GM18508 (cell line): ENCODE measurements around the gene ALAS1.

Experiments
- ATAC-seq: cut with Tn5 transposase; IDR thresholded peaks from one replicate; pipeline ENCODE4 v1.9.1; 2021; ENCODE audit warnings: moderate number of reproducible peaks; ENCODE audit not compliant: insufficient read depth, unreplicated experiment

ALAS1 gene

GRCh38 chr3:52196977-52197376 is 983 bp upstream of the ALAS1 start:
- ATAC-seq = no peak

- no peak for ATAC-seq
Measured at GRCh38 chr3:52197499-52197841, 490 bp upstream of the ALAS1 start.

GRCh38 chr3:52198643-52199608 is 966 bp downstream of the ALAS1 start:
- ATAC-seq = no peak

GRCh38 chr3:52200981-52201679 is 3.2 kb downstream of the ALAS1 start:
- ATAC-seq = no peak

GRCh38 chr3:52202384-52203077 is 4.6 kb downstream of the ALAS1 start:
- no peak for ATAC-seq

- no peak for ATAC-seq
Measured at GRCh38 chr3:52203701-52204100, 5.7 kb downstream of the ALAS1 start.

- no peak for ATAC-seq
Measured at GRCh38 chr3:52204337-52205073, 6.5 kb downstream of the ALAS1 start.

- no peak for ATAC-seq
Measured at GRCh38 chr3:52205727-52206372, 7.9 kb downstream of the ALAS1 start.

- no peak for ATAC-seq
Measured at GRCh38 chr3:52208556-52208955, 10.6 kb downstream of the ALAS1 start.

- no peak for ATAC-seq
Measured at GRCh38 chr3:52210037-52210436, 12.1 kb downstream of the ALAS1 start.

- ATAC-seq = no peak
Measured at GRCh38 chr3:52210550-52211046, 12.6 kb downstream of the ALAS1 start.

- ATAC-seq = no peak
Measured at GRCh38 chr3:52211268-52211891, 13.4 kb downstream of the ALAS1 start.

GRCh38 chr3:52213005-52213404 is 15.0 kb downstream of the ALAS1 start:
- no peak for ATAC-seq

GRCh38 chr3:52213901-52214300 is 15.9 kb downstream of the ALAS1 start:
- ATAC-seq = no peak

GRCh38 chr3:52215351-52215750 is 17.4 kb downstream of the ALAS1 start:
- no peak for ATAC-seq

- ATAC-seq = no peak
Measured at GRCh38 chr3:52216585-52217408, 18.8 kb downstream of the ALAS1 start.

GRCh38 chr3:52217409-52217805 is 19.4 kb downstream of the ALAS1 start:
- ATAC-seq = no peak

- no peak for ATAC-seq
Measured at GRCh38 chr3:52218026-52218425, 20.1 kb downstream of the ALAS1 start.
